CD4-positive, alpha-beta memory T cell (primary cell): ENCODE measurements around the gene CAPNS1. TPM values are rescaled to one million over a fixed set of nuclear protein-coding genes. Genes with fewer than 3 reads are reported as not detected.

Experiments used
- polyA plus RNA-seq, 2 donors: library from polyadenylated mRNA; unstranded; fragments of 300-500 nt; fragmentation: Illumina TruSeq; gene quantifications; one replicate each; pipeline ENCODE4 v1.2.3, GENCODE V29; 2021
- total RNA-seq, 2 experiments: library from RNA; stranded (reverse); gene quantifications; one replicate each; pipeline ENCODE4 v1.2.3, GENCODE V29; 2021

CAPNS1 gene
- total and polyA plus RNA-seq, 4 experiments from 2014 or later = 123 to 259 (median 220) TPM

Other genes with a start within 250 kb of the CAPNS1 start
- gene NFKBID, start 239.5 kb upstream of the CAPNS1 start, total RNA-seq = 10 to 100 TPM; 36.6 to 50.0 TPM
- 1 to 10 TPM; 1.3 to 7.1 TPM for gene NFKBID, start 239.5 kb upstream of the CAPNS1 start, polyA plus RNA-seq
- 10 to 100 TPM; 66.2 to 75.2 TPM for gene HCST, start 237.5 kb upstream of the CAPNS1 start, total RNA-seq
- gene HCST, start 237.5 kb upstream of the CAPNS1 start, polyA plus RNA-seq = 100 to 1,000 TPM; 567 to 684 TPM
- 10 to 100 TPM; 12.7 to 17.3 TPM for gene TYROBP, start 231.8 kb upstream of the CAPNS1 start, total RNA-seq
- 1 to 10 TPM; 2.3 to 2.5 TPM for gene TYROBP, start 231.8 kb upstream of the CAPNS1 start, polyA plus RNA-seq
- gene LRFN3, start 203.7 kb upstream of the CAPNS1 start, total RNA-seq = 10 to 100 TPM; 15.7 to 16.3 TPM
- 1 to 10 TPM in 1 of 2 donors, under 1 TPM in 1; 0.45 to 2.4 TPM for gene LRFN3, start 203.7 kb upstream of the CAPNS1 start, polyA plus RNA-seq
- 10 to 100 TPM; 25.7 to 25.8 TPM for gene SDHAF1, start 144.9 kb upstream of the CAPNS1 start, total RNA-seq
- gene SDHAF1, start 144.9 kb upstream of the CAPNS1 start, polyA plus RNA-seq = 10 to 100 TPM; 21.9 to 41.3 TPM
- 1 to 10 TPM; 4.8 to 5.0 TPM for gene SYNE4, start 131.3 kb upstream of the CAPNS1 start, total RNA-seq
- gene SYNE4, start 131.3 kb upstream of the CAPNS1 start, polyA plus RNA-seq = under 1 TPM in 1 of 2 donors, not detected in 1; 0.25 TPM
- 10 to 100 TPM; 50.9 to 51.0 TPM for gene ALKBH6, start 125.9 kb upstream of the CAPNS1 start, total RNA-seq
- 10 to 100 TPM; 20.8 to 21.0 TPM for gene ALKBH6, start 125.9 kb upstream of the CAPNS1 start, polyA plus RNA-seq
- 1 to 10 TPM; 2.4 TPM for gene CLIP3, start 107.2 kb upstream of the CAPNS1 start, total RNA-seq
- gene CLIP3, start 107.2 kb upstream of the CAPNS1 start, polyA plus RNA-seq = 1 to 10 TPM in 1 of 2 donors, under 1 TPM in 1; 0.37 to 1.5 TPM
- gene THAP8, start 85.8 kb upstream of the CAPNS1 start, total RNA-seq = 1 to 10 TPM; 5.1 to 7.0 TPM
- 1 to 10 TPM; 4.0 to 8.6 TPM for gene THAP8, start 85.8 kb upstream of the CAPNS1 start, polyA plus RNA-seq
- gene WDR62, start 85.2 kb upstream of the CAPNS1 start, total RNA-seq = 1 to 10 TPM; 1.3 to 1.7 TPM
- under 1 TPM in 1 of 2 donors, not detected in 1; 0.08 TPM for gene WDR62, start 85.2 kb upstream of the CAPNS1 start, polyA plus RNA-seq
- gene OVOL3, start 28.9 kb upstream of the CAPNS1 start, total RNA-seq = not detected
- not detected for gene OVOL3, start 28.9 kb upstream of the CAPNS1 start, polyA plus RNA-seq
- gene POLR2I, start 25.2 kb upstream of the CAPNS1 start, total RNA-seq = 10 to 100 TPM; 52.4 to 55.0 TPM
- gene POLR2I, start 25.2 kb upstream of the CAPNS1 start, polyA plus RNA-seq = 100 to 1,000 TPM; 146 to 163 TPM
- 100 to 1,000 TPM; 148 TPM for gene TBCB, start 24.6 kb upstream of the CAPNS1 start, total RNA-seq
- gene TBCB, start 24.6 kb upstream of the CAPNS1 start, polyA plus RNA-seq = 100 to 1,000 TPM; 256 to 308 TPM
- gene COX7A1, start 12.4 kb downstream of the CAPNS1 start, total RNA-seq = not detected
- not detected for gene COX7A1, start 12.4 kb downstream of the CAPNS1 start, polyA plus RNA-seq
- gene ZNF565, start 74.6 kb downstream of the CAPNS1 start, total RNA-seq = 10 to 100 TPM in 1 of 2 experiments, 1 to 10 TPM in 1; 8.4 to 10.9 TPM
- 1 to 10 TPM in 1 of 2 donors, under 1 TPM in 1; 0.76 to 6.1 TPM for gene ZNF565, start 74.6 kb downstream of the CAPNS1 start, polyA plus RNA-seq
- 10 to 100 TPM; 74.9 to 75.7 TPM for gene ZNF146, start 75.0 kb downstream of the CAPNS1 start, total RNA-seq
- 10 to 100 TPM; 39.1 to 84.9 TPM for gene ZNF146, start 75.0 kb downstream of the CAPNS1 start, polyA plus RNA-seq
- gene ZFP14, start 239.1 kb downstream of the CAPNS1 start, total RNA-seq = 10 to 100 TPM; 20.7 to 21.2 TPM
- 1 to 10 TPM; 2.1 to 7.2 TPM for gene ZFP14, start 239.1 kb downstream of the CAPNS1 start, polyA plus RNA-seq